Measurements from ENCODE around the gene TMEM131.

DNA sequence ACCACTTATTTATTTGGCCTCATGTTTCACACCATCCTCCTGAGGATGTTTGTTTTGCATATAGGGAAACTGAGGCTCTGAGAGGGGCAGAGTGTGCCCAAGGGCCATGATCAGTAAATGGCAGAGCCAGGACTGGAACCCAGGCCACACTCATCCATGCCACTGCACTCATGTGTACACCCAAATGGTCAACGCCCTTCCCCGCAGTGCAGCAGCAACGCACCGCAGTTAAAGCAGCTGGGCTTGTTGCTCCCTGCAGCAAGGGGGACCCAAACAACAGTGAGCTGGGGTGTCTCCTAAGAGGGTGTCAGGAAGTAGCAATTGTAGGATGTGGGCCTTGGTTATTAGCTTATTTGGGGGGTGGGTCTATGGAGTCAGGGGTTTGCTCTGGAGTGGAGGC lies 245.7 kb downstream of the TMEM131 start:
- TF ChIP-seq CHD1 (IDR thresholded peaks at IDR 0.05; ENCODE audit: low read depth, low read length): no peak
- TF ChIP-seq, protein P1, sequence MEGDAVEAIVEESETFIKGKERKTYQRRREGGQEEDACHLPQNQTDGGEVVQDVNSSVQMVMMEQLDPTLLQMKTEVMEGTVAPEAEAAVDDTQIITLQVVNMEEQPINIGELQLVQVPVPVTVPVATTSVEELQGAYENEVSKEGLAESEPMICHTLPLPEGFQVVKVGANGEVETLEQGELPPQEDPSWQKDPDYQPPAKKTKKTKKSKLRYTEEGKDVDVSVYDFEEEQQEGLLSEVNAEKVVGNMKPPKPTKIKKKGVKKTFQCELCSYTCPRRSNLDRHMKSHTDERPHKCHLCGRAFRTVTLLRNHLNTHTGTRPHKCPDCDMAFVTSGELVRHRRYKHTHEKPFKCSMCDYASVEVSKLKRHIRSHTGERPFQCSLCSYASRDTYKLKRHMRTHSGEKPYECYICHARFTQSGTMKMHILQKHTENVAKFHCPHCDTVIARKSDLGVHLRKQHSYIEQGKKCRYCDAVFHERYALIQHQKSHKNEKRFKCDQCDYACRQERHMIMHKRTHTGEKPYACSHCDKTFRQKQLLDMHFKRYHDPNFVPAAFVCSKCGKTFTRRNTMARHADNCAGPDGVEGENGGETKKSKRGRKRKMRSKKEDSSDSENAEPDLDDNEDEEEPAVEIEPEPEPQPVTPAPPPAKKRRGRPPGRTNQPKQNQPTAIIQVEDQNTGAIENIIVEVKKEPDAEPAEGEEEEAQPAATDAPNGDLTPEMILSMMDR (IDR thresholded peaks at IDR 0.05 in 2 of 3, conservative IDR thresholded peaks at IDR 0.05 in 1 of 3; ENCODE audit: control insufficient read depth in 2 of 3, extremely low read depth in 1 of 3, insufficient read depth in 1 of 3, low read depth in 3 of 3, low read length in 3 of 3): no peak

All from GM12878 (cell line).